ENCODE results near the gene ARIH2.
A peak's percentile ranks its signal among the peaks of the same experiment; 100 is the strongest.

Gene ARIH2

GRCh38 chr3:48929358-48930035 is 10.9 kb downstream of the ARIH2 start:
- no peak for DNase-seq

GRCh38 chr3:48930590-48930989 is 11.9 kb downstream of the ARIH2 start:
- DNase-seq = no peak

- DNase-seq = no peak
These were observed 13.4 kb downstream of the ARIH2 start for GRCh38 chr3:48931944-48932580.

GRCh38 chr3:48934333-48934991 is 15.8 kb downstream of the ARIH2 start:
- no peak for DNase-seq

GRCh38 chr3:48935530-48935929 is 16.9 kb downstream of the ARIH2 start:
- DNase-seq = no peak

GRCh38 chr3:48938156-48938555 is 19.5 kb downstream of the ARIH2 start:
- DNase-seq = no peak

- no peak for DNase-seq
These were observed 20.0 kb downstream of the ARIH2 start for GRCh38 chr3:48938689-48939088.

- no peak for DNase-seq
These were observed 26.8 kb downstream of the ARIH2 start for GRCh38 chr3:48945432-48945831.

- no peak for DNase-seq
These were observed 27.4 kb downstream of the ARIH2 start for GRCh38 chr3:48945891-48946549.

- DNase-seq = no peak
These were observed 30.7 kb downstream of the ARIH2 start for GRCh38 chr3:48949376-48949717.

GRCh38 chr3:48950051-48950450 is 31.4 kb downstream of the ARIH2 start:
- no peak for DNase-seq

- no peak for DNase-seq
These were observed 33.1 kb downstream of the ARIH2 start for GRCh38 chr3:48951764-48952163.

- DNase-seq = peak; percentile 42
These were observed 34.0 kb downstream of the ARIH2 start for GRCh38 chr3:48952510-48953118.

GRCh38 chr3:48957006-48957705 is 38.5 kb downstream of the ARIH2 start:
- DNase-seq = no peak

GRCh38 chr3:48960841-48961413 is 42.3 kb downstream of the ARIH2 start:
- no peak for DNase-seq

GRCh38 chr3:48962340-48962739 is 43.7 kb downstream of the ARIH2 start:
- DNase-seq = no peak

GRCh38 chr3:48962939-48963338 is 44.3 kb downstream of the ARIH2 start:
- DNase-seq = no peak

GRCh38 chr3:48963591-48963990 is 44.9 kb downstream of the ARIH2 start:
- no peak for DNase-seq

- DNase-seq = no peak
These were observed 47.7 kb downstream of the ARIH2 start for GRCh38 chr3:48966367-48966766.

- DNase-seq = no peak
These were observed 48.3 kb downstream of the ARIH2 start for GRCh38 chr3:48966876-48967361.

- DNase-seq = no peak
These were observed 51.9 kb downstream of the ARIH2 start for GRCh38 chr3:48970586-48970985.

All from CD4-positive, alpha-beta T cell treated with Interferon gamma for 1 hour (primary cell).